CD14-positive monocyte (primary cell): ENCODE data around the gene SGO1. TPM values are rescaled to one million over a fixed set of nuclear protein-coding genes. Genes with fewer than 3 reads are reported as not detected.
A peak's percentile ranks its signal among the peaks of the same experiment; 100 is the strongest.

Source experiments
- DNase-seq, 3 donors: peaks; one replicate each; pipeline ENCODE4 v3.0.0-alpha.2; 2011 to 2022
- H2AFZ ChIP-seq: 2 replicates; pipeline ENCODE4 v1.6.0; 2012; ENCODE audit warnings: mild to moderate bottlenecking, low read depth, low read length, inconsistent platforms; ENCODE audit not compliant: insufficient read depth, poor library complexity, severe bottlenecking
- H3K27ac ChIP-seq, 2 donors: 1 replicate in 1 of 2; 2 replicates in 1 of 2; pipeline ENCODE4 v1.5.1; 2012 to 2013; ENCODE audit warnings: low read length in 2 of 2, control low read depth in 1 of 2, inconsistent platforms in 1 of 2, low read depth in 1 of 2, mild to moderate bottlenecking in 1 of 2
- H3K27me3 ChIP-seq, 2 donors: one replicate each; pipeline versions ENCODE4 v1.6.0 to v1.6.1; 2011 to 2013; ENCODE audit warnings: low read length in 2 of 2; ENCODE audit not compliant: control insufficient read depth in 2 of 2, insufficient read depth in 2 of 2
- H3K36me3 ChIP-seq, 2 donors: replicated peaks in 1 of 2; 1 replicate in 1 of 2; 2 replicates in 1 of 2; pipeline versions ENCODE4 v1.5.1 to v1.6.1; 2012 to 2013; ENCODE audit warnings: low read length in 2 of 2, control low read depth in 1 of 2, inconsistent platforms in 1 of 2, mild to moderate bottlenecking in 1 of 2; ENCODE audit not compliant: insufficient read depth in 2 of 2, control insufficient read depth in 1 of 2
- H3K4me1 ChIP-seq, 2 donors: 1 replicate in 1 of 2; 2 replicates in 1 of 2; pipeline versions ENCODE4 v1.5.1 to v1.6.1; 2012 to 2013; ENCODE audit warnings: low read length in 2 of 2, control low read depth in 1 of 2, inconsistent platforms in 1 of 2, mild to moderate bottlenecking in 1 of 2, moderate library complexity in 1 of 2; ENCODE audit not compliant: insufficient read depth in 2 of 2, control insufficient read depth in 1 of 2
- H3K4me2 ChIP-seq: replicated peaks from 2 replicates; pipeline ENCODE3; 2012; ENCODE audit warnings: low read length, moderate library complexity, mild to moderate bottlenecking; ENCODE audit not compliant: poor library complexity, severe bottlenecking; ENCODE audit errors: extremely low read depth
- H3K4me3 ChIP-seq, 3 experiments: fragments of 200-600 bp in 1 of 3; sonication (generic) in 1 of 3; replicated peaks in 1 of 3; 1 replicate in 2 of 3; 2 replicates in 1 of 3; pipeline ENCODE4 v1.5.1; 2011 to 2013; ENCODE audit warnings: low read length in 3 of 3, mild to moderate bottlenecking in 3 of 3, control low read depth in 2 of 3, low read depth in 2 of 3, inconsistent platforms in 1 of 3, moderate library complexity in 1 of 3
- H3K79me2 ChIP-seq: 2 replicates; pipeline ENCODE4 v1.6.0; 2012; ENCODE audit warnings: mild to moderate bottlenecking, control low read depth, inconsistent platforms, low read length, moderate library complexity; ENCODE audit not compliant: insufficient read depth
- H3K9ac ChIP-seq: 2 replicates; pipeline ENCODE4 v1.6.0; 2017; ENCODE audit warnings: low read length, mild to moderate bottlenecking; ENCODE audit not compliant: insufficient read depth, poor library complexity, severe bottlenecking
- H3K9me3 ChIP-seq, 2 donors: replicated peaks in 1 of 2; 1 replicate in 1 of 2; 2 replicates in 1 of 2; pipeline versions ENCODE4 v1.5.1 to v1.6.1; 2012 to 2013; ENCODE audit warnings: low read length in 2 of 2, control low read depth in 1 of 2; ENCODE audit not compliant: control insufficient read depth in 1 of 2, insufficient read depth in 1 of 2
- H4K20me1 ChIP-seq: 2 replicates; pipeline ENCODE4 v1.6.0; 2012; ENCODE audit warnings: mild to moderate bottlenecking, low read length, control low read depth, moderate library complexity; ENCODE audit not compliant: insufficient read depth
- H3K27ac Mint-ChIP-seq, 7 donors: one replicate each; pipeline ENCODE4 v1.8.0; 2020; ENCODE audit warnings: mild to moderate bottlenecking in 7 of 7, mixed read lengths in 7 of 7, moderate library complexity in 6 of 7, inconsistent platforms in 2 of 7
- H3K27me3 Mint-ChIP-seq, 3 donors: one replicate each; pipeline ENCODE4 v1.8.0; 2021 to 2022; ENCODE audit warnings: low read depth in 3 of 3, mild to moderate bottlenecking in 3 of 3, mixed read lengths in 3 of 3, moderate library complexity in 3 of 3, inconsistent platforms in 1 of 3
- H3K36me3 Mint-ChIP-seq, 2 donors: one replicate each; pipeline ENCODE4 v1.8.0; 2020; ENCODE audit warnings: mixed read lengths in 2 of 2, inconsistent platforms in 1 of 2, mild to moderate bottlenecking in 1 of 2
- H3K4me1 Mint-ChIP-seq: one replicate; pipeline ENCODE4 v1.8.0; 2020; ENCODE audit warnings: mild to moderate bottlenecking, mixed read lengths
- H3K4me3 Mint-ChIP-seq, 2 donors: one replicate each; pipeline ENCODE4 v1.8.0; 2020; ENCODE audit warnings: mild to moderate bottlenecking in 2 of 2, mixed read lengths in 2 of 2, moderate library complexity in 1 of 2
- H3K9me3 Mint-ChIP-seq, 7 donors: one replicate each; pipeline ENCODE4 v1.8.0; 2020 to 2022; ENCODE audit warnings: mixed read lengths in 7 of 7, mild to moderate bottlenecking in 6 of 7, moderate library complexity in 6 of 7, inconsistent platforms in 2 of 7
- WGBS: methylation state at CpG from one replicate; pipeline ENCODE4 v1.1.5; 2013; ENCODE audit warnings: missing lambda C conversion rate; ENCODE audit not compliant: insufficient coverage; 5-methylcytosine and 5-hydroxymethylcytosine counted together
- intact Hi-C, 2 donors: fragments of 100-400 bp; cut with micrococcal nuclease; formaldehyde crosslinking; loops; one replicate each; pipeline versions ENCODE4 v1.15.0 to v1.15.1; 2023
- polyA plus RNA-seq, 3 donors: library from polyadenylated mRNA; depleted of rRNA in 1 of 3; unstranded in 2 of 3; stranded (reverse) in 1 of 3; fragments of 300-500 nt in 2 of 3; fragments of >200 nt in 1 of 3; fragmentation: Illumina TruSeq in 2 of 3; gene quantifications; 1 replicate in 2 of 3; 2 replicates in 1 of 3; pipeline ENCODE4 v1.2.3, GENCODE V29; 2012 to 2021
- TF ChIP-seq, protein P1 (sequence below): fragments of 200-600 bp; IDR thresholded peaks from one replicate; pipeline ENCODE4 v1.8.0; 2022; ENCODE audit warnings: antibody characterized with exemption, mild to moderate bottlenecking

The SGO1 gene
- polyA plus RNA-seq, 3 donors, result 0.07 to 0.42 (median 0.15) TPM

- Mint-ChIP-seq H3K27me3 (no peaks in the 10 kb centered on the region), H3K4me1 (peaks cover 10% of the 10 kb centered on the region), H3K9me3 (no peaks in the 10 kb centered on the region), H3K27ac (peak overlapping the region in 2 of 7 donors; percentile 0 to 3), H3K4me3 (no peak overlapping the region), H3K36me3 (peaks cover 39 to 62% of the 10 kb centered on the region in 2 donors)
- Histone ChIP-seq H3K36me3 (peaks cover 7 to 51% of the 10 kb centered on the region in 2 donors), H3K9ac (no peak overlapping the region), H3K4me2 (no peak overlapping the region), H3K27ac (no peak overlapping the region), H3K9me3 (no peaks in the 10 kb centered on the region), H3K4me1 (peaks cover 12 to 13% of the 10 kb centered on the region in 2 donors), H3K4me3 (no peak overlapping the region), H3K79me2 (no peaks in the 10 kb centered on the region), H4K20me1 (no peaks in the 10 kb centered on the region), H2AFZ (no peak overlapping the region), H3K27me3 (no peaks in the 10 kb centered on the region)
- no peak for DNase-seq
- TF ChIP-seq, protein P1, sequence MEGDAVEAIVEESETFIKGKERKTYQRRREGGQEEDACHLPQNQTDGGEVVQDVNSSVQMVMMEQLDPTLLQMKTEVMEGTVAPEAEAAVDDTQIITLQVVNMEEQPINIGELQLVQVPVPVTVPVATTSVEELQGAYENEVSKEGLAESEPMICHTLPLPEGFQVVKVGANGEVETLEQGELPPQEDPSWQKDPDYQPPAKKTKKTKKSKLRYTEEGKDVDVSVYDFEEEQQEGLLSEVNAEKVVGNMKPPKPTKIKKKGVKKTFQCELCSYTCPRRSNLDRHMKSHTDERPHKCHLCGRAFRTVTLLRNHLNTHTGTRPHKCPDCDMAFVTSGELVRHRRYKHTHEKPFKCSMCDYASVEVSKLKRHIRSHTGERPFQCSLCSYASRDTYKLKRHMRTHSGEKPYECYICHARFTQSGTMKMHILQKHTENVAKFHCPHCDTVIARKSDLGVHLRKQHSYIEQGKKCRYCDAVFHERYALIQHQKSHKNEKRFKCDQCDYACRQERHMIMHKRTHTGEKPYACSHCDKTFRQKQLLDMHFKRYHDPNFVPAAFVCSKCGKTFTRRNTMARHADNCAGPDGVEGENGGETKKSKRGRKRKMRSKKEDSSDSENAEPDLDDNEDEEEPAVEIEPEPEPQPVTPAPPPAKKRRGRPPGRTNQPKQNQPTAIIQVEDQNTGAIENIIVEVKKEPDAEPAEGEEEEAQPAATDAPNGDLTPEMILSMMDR, result no peak
- WGBS, result 100% methylated on average over 1 of the region's 2 CpGs
- intact Hi-C loops, result loop anchor here in 1 of 2 donors (5.0 to 10.0 kb wide), 2 partner anchors 56 to 86 kb away; partner anchors contain the start of genes KAT2B and SGO1
Measured at GRCh38 chr3:20128358-20128757, 57.6 kb downstream of the SGO1 start.

DNA sequence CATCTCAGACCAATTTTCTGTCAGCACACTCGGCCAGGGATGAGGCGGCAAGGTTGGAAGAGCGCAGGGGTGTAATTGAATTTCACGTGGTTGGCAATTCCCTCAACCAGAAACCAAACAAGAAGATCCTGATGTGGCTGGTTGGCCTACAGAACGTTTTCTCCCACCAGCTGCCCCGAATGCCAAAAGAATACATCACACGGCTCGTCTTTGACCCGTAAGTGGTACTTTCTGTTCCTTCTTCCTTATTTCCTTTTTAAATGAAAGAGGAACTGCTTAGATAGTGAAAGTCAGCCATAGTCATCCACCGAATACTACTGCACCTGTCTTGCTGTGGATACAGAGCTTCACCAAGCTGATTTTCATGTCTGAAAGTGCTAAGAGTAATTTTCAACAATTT is 60.1 kb downstream of the SGO1 start:
- Histone ChIP-seq H3K4me3 (peak overlapping the region in 2 of 3 experiments; percentile 51 to 60), H3K4me2 (peak overlapping the region; percentile 65)
- peak overlapping the region; percentile 67 to 87 for H3K4me3 Mint-ChIP-seq

More for the DNA sequence above, 60.1 kb downstream of the SGO1 start:
- Histone ChIP-seq H3K27me3 (no peaks in the 10 kb centered on the region), H3K9ac (peak overlapping the region; percentile 17), H3K36me3 (peaks cover 25 to 57% of the 10 kb centered on the region in 2 donors), H2AFZ (peak overlapping the region; percentile 78), H3K79me2 (no peaks in the 10 kb centered on the region), H3K4me1 (peaks cover 12 to 13% of the 10 kb centered on the region in 2 donors), H4K20me1 (no peaks in the 10 kb centered on the region), H3K9me3 (no peaks in the 10 kb centered on the region), H3K27ac (peak overlapping the region; percentile 68 to 79)
- intact Hi-C loops, result loop anchor here in 1 of 2 donors (5.0 to 10.0 kb wide), 2 partner anchors 59 to 84 kb away; partner anchors contain the start of genes KAT2B and SGO1
- TF ChIP-seq, protein P1, result no peak
- H3K27ac Mint-ChIP-seq, result peak overlapping the region; percentile 83 to 96 (median 93)
- peaks cover 55 to 72% of the 10 kb centered on the region in 2 donors for H3K36me3 Mint-ChIP-seq
- H3K27me3 Mint-ChIP-seq, result peaks cover 0 to 1% (median 0%) of the 10 kb centered on the region in 3 donors
- 0% methylated on average over 1 of the region's 10 CpGs for whole genome bisulfite sequencing
- peaks cover 10% of the 10 kb centered on the region for H3K4me1 Mint-ChIP-seq
- no peaks in the 10 kb centered on the region for H3K9me3 Mint-ChIP-seq
- peak; percentile 58 to 80 (median 79) for DNase-seq
